H9 (cell line): Measurements from ENCODE around the gene NTNG2. TPM values are rescaled to one million over a fixed set of nuclear protein-coding genes. Genes with fewer than 3 reads are reported as not detected.

ENCODE experiments used
- DNase-seq: peaks from one replicate; pipeline ENCODE4 v3.0.0-alpha.2; 2017
- H2AFZ ChIP-seq: one replicate; pipeline ENCODE4 v1.6.1; 2013; ENCODE audit warnings: mild to moderate bottlenecking, low read length, control low read depth, moderate library complexity
- H2AK5ac ChIP-seq: 2 replicates; pipeline ENCODE4 v1.6.1; 2013; ENCODE audit warnings: low read length, control low read depth, mixed read lengths; ENCODE audit not compliant: insufficient read length
- H2BK120ac ChIP-seq: one replicate; pipeline ENCODE4 v1.6.1; 2013; ENCODE audit warnings: low read depth, mild to moderate bottlenecking, low read length, control low read depth, inconsistent platforms; ENCODE audit not compliant: poor library complexity, severe bottlenecking
- H2BK12ac ChIP-seq: 2 replicates; pipeline ENCODE4 v1.6.1; 2013; ENCODE audit warnings: low read length, control low read depth, mixed read lengths, low read depth; ENCODE audit not compliant: insufficient read length
- H2BK15ac ChIP-seq: 2 replicates; pipeline ENCODE4 v1.6.1; 2013; ENCODE audit warnings: low read depth, low read length, control low read depth
- H2BK20ac ChIP-seq: one replicate; pipeline ENCODE4 v1.6.1; 2013; ENCODE audit warnings: low read depth, mild to moderate bottlenecking, low read length, control low read depth, inconsistent platforms; ENCODE audit not compliant: poor library complexity, severe bottlenecking
- H2BK5ac ChIP-seq: 2 replicates; pipeline ENCODE4 v1.6.1; 2013; ENCODE audit warnings: low read length, control low read depth, mixed read lengths; ENCODE audit not compliant: insufficient read length
- H3K14ac ChIP-seq: 2 replicates; pipeline ENCODE4 v1.6.1; 2013; ENCODE audit warnings: low read length, control low read depth; ENCODE audit not compliant: insufficient read depth
- H3K18ac ChIP-seq: 2 replicates; pipeline ENCODE4 v1.6.1; 2013; ENCODE audit warnings: low read depth, mild to moderate bottlenecking, mixed read lengths, low read length, control low read depth; ENCODE audit not compliant: insufficient read length
- H3K23ac ChIP-seq: 2 replicates; pipeline ENCODE4 v1.6.1; 2013; ENCODE audit warnings: low read length, control low read depth, mixed read lengths, low read depth; ENCODE audit not compliant: insufficient read length
- H3K23me2 ChIP-seq: 2 replicates; pipeline ENCODE4 v1.6.1; 2013; ENCODE audit warnings: low read depth, mild to moderate bottlenecking, mixed read lengths, low read length, control low read depth; ENCODE audit not compliant: insufficient read length, poor library complexity, severe bottlenecking
- H3K27ac ChIP-seq: 2 replicates; pipeline ENCODE4 v1.5.1; 2013; ENCODE audit warnings: low read length, control low read depth, mixed read lengths, low read depth; ENCODE audit not compliant: insufficient read length
- H3K27me3 ChIP-seq: 2 replicates; pipeline ENCODE4 v1.6.1; 2013; ENCODE audit warnings: low read length, control low read depth, inconsistent platforms; ENCODE audit not compliant: insufficient read depth
- H3K4ac ChIP-seq: 2 replicates; pipeline ENCODE4 v1.6.1; 2013; ENCODE audit warnings: low read depth, mild to moderate bottlenecking, control low read depth, inconsistent platforms, low read length, moderate library complexity
- H3K4me1 ChIP-seq: 2 replicates; pipeline ENCODE4 v1.6.1; 2013; ENCODE audit warnings: low read length, control low read depth, inconsistent platforms; ENCODE audit not compliant: insufficient read depth
- H3K4me2 ChIP-seq: 2 replicates; pipeline ENCODE4 v1.6.1; 2013; ENCODE audit warnings: low read length, control low read depth, mixed read lengths; ENCODE audit not compliant: insufficient read length, insufficient read depth
- H3K56ac ChIP-seq: 2 replicates; pipeline ENCODE4 v1.6.1; 2013; ENCODE audit warnings: low read depth, mild to moderate bottlenecking, mixed read lengths, low read length, control low read depth; ENCODE audit not compliant: insufficient read length
- H3K79me1 ChIP-seq: 2 replicates; pipeline ENCODE4 v1.6.1; 2013; ENCODE audit warnings: low read depth, mild to moderate bottlenecking, moderate library complexity, low read length, control low read depth, inconsistent platforms; ENCODE audit not compliant: insufficient read depth, poor library complexity, severe bottlenecking
- H3K79me2 ChIP-seq: 2 replicates; pipeline ENCODE4 v1.6.1; 2013; ENCODE audit warnings: low read length, control low read depth, inconsistent platforms; ENCODE audit not compliant: insufficient read depth
- H3K9ac ChIP-seq: 2 replicates; pipeline ENCODE4 v1.6.1; 2013; ENCODE audit warnings: low read length, control low read depth, mixed read lengths; ENCODE audit not compliant: insufficient read length; ENCODE audit errors: extremely low read depth
- H3K9me3 ChIP-seq: one replicate; pipeline ENCODE4 v1.6.1; 2013; ENCODE audit warnings: low read depth, low read length, inconsistent platforms; ENCODE audit not compliant: control insufficient read depth
- H3T11ph ChIP-seq: one replicate; pipeline ENCODE4 v1.6.1; 2013; ENCODE audit warnings: mild to moderate bottlenecking, low read length, control low read depth, inconsistent platforms
- H4K20me1 ChIP-seq: one replicate; pipeline ENCODE4 v1.6.1; 2013; ENCODE audit not compliant: control insufficient read depth, insufficient read length, insufficient read depth
- H4K5ac ChIP-seq: 2 replicates; pipeline ENCODE4 v1.6.1; 2013; ENCODE audit warnings: low read depth, mild to moderate bottlenecking, mixed read lengths, low read length, control low read depth; ENCODE audit not compliant: insufficient read length
- H4K8ac ChIP-seq: replicated peaks from 2 replicates; pipeline ENCODE4 v1.6.1; 2013; ENCODE audit warnings: low read length, control low read depth, mixed read lengths, low read depth; ENCODE audit not compliant: insufficient read length
- H4K91ac ChIP-seq: 2 replicates; pipeline ENCODE4 v1.6.1; 2013; ENCODE audit warnings: low read depth, mild to moderate bottlenecking, moderate library complexity, mixed read lengths, low read length, control low read depth; ENCODE audit not compliant: insufficient read length
- H3K27ac Mint-ChIP-seq, 3 experiments: 2 replicates in 2 of 3; 3 replicates in 1 of 3; pipeline ENCODE4 v1.8.0; 2020 to 2021; ENCODE audit warnings: mixed read lengths in 3 of 3, mild to moderate bottlenecking in 1 of 3, moderate library complexity in 1 of 3
- H3K27me3 Mint-ChIP-seq: 2 replicates; pipeline ENCODE4 v1.8.0; 2021; ENCODE audit warnings: low read depth, mild to moderate bottlenecking, moderate library complexity, mixed read lengths
- H3K36me3 Mint-ChIP-seq, 3 experiments: 2 replicates in 2 of 3; 3 replicates in 1 of 3; pipeline ENCODE4 v1.8.0; 2020 to 2021; ENCODE audit warnings: low read depth in 3 of 3, mixed read lengths in 3 of 3; ENCODE audit not compliant: insufficient read depth in 1 of 3
- H3K4me1 Mint-ChIP-seq, 2 experiments: 2 replicates each; pipeline ENCODE4 v1.8.0; 2020; ENCODE audit warnings: mixed read lengths in 2 of 2
- H3K4me3 Mint-ChIP-seq, 2 experiments: 2 replicates in 1 of 2; 3 replicates in 1 of 2; pipeline ENCODE4 v1.8.0; 2020 to 2021; ENCODE audit warnings: mild to moderate bottlenecking in 2 of 2, mixed read lengths in 2 of 2, moderate library complexity in 1 of 2
- H3K9me3 Mint-ChIP-seq, 2 experiments: 2 replicates in 1 of 2; 3 replicates in 1 of 2; pipeline ENCODE4 v1.8.0; 2020; ENCODE audit warnings: mild to moderate bottlenecking in 2 of 2, mixed read lengths in 2 of 2, moderate library complexity in 1 of 2
- CTCF ChIP-seq: fragments of 200-600 bp; sonication (generic); conservative IDR thresholded peaks from 3 replicates; pipeline ENCODE4 v1.8.0; 2021; ENCODE audit warnings: antibody characterized with exemption, mild to moderate bottlenecking
- WGBS: extraction: QIAGEN DNeasy Blood & Tissue Kit; methylation state at CpG from one replicate; pipeline ENCODE4 v1.1.7; 2013; ENCODE audit warnings: missing lambda C conversion rate, low lambda C conversion rate, mixed read lengths; ENCODE audit not compliant: insufficient read length; ENCODE audit errors: extremely low coverage; 5-methylcytosine and 5-hydroxymethylcytosine counted together
- total RNA-seq: library from RNA; stranded (reverse); gene quantifications from 2 replicates; pipeline ENCODE4 v1.2.1, GENCODE V29; 2021

NTNG2 gene
- total RNA-seq, 1 experiment from 2014 or later = 0.52 TPM

- no peak overlapping the region for H4K91ac ChIP-seq
- H3K23me2 ChIP-seq = peaks cover 10% of the 10 kb centered on the region
- no CpG with 5 or more reads among the region's 11 CpGs for WGBS
- H3K9ac ChIP-seq = no peak overlapping the region
- H4K8ac ChIP-seq = no peak overlapping the region
- no peaks in the 10 kb centered on the region for H3K79me2 ChIP-seq
- no peak overlapping the region for H3K56ac ChIP-seq
- H3K79me1 ChIP-seq = no peaks in the 10 kb centered on the region
- no peak overlapping the region for H2BK15ac ChIP-seq
- H3K27ac Mint-ChIP-seq = no peak overlapping the region
- DNase-seq = no peak
- H3K4me3 Mint-ChIP-seq = no peak overlapping the region
- no peak overlapping the region for H3K27ac ChIP-seq
- no peaks in the 10 kb centered on the region for H3K36me3 Mint-ChIP-seq
- H2BK12ac ChIP-seq = no peak overlapping the region
- TF ChIP-seq CTCF = no peak
- H3K4me1 Mint-ChIP-seq = peaks cover 42 to 62% of the 10 kb centered on the region in 2 experiments
- no peak overlapping the region for H3T11ph ChIP-seq
- H3K9me3 Mint-ChIP-seq = no peaks in the 10 kb centered on the region
- no peaks in the 10 kb centered on the region for H3K9me3 ChIP-seq
- no peak overlapping the region for H3K4me2 ChIP-seq
- H3K23ac ChIP-seq = no peak overlapping the region
- no peak overlapping the region for H2BK5ac ChIP-seq
- no peak overlapping the region for H2AK5ac ChIP-seq
- peaks cover 14% of the 10 kb centered on the region; the same call in 1 of the 2 replicates for H3K27me3 ChIP-seq
- H4K5ac ChIP-seq = no peak overlapping the region
- H4K20me1 ChIP-seq = no peaks in the 10 kb centered on the region
- H3K18ac ChIP-seq = peak overlapping the region; percentile 7
- no peak overlapping the region for H2BK120ac ChIP-seq
- H3K4ac ChIP-seq = no peak overlapping the region
- H3K27me3 Mint-ChIP-seq = peaks cover 35% of the 10 kb centered on the region
- no peak overlapping the region for H2AFZ ChIP-seq
- peaks cover 5% of the 10 kb centered on the region; the same call in 1 of the 2 replicates for H3K4me1 ChIP-seq
- H3K14ac ChIP-seq = no peak overlapping the region
- H2BK20ac ChIP-seq = no peak overlapping the region
Observed at GRCh38 chr9:132184124-132184523, 22.3 kb downstream of the NTNG2 start.
